GM12891 (cell line): ENCODE results near the gene ZBTB32. TPM values are rescaled to one million over a fixed set of nuclear protein-coding genes. Genes with fewer than 3 reads are reported as not detected.
"Not testable (repeated sequence)": the region's sequence is repeated elsewhere in the genome, so short reads cannot be mapped to it uniquely, and the experiment has no call there.

Source experiments
- DNase-seq: peaks from one replicate; pipeline ENCODE4 v3.0.0; 2011; ENCODE audit warnings: low spot score; ENCODE audit not compliant: insufficient read length
- FAIRE-seq: peaks from 2 replicates; lab custom pipeline; 2011; peaks lifted over from hg19 to GRCh38; lab: Jason Lieb, UNC
- PAX5 ChIP-seq: IDR thresholded peaks from 2 replicates; pipeline ENCODE4 v1.6.1; 2011; ENCODE audit warnings: low read length, moderate library complexity, mild to moderate bottlenecking; ENCODE audit not compliant: insufficient read depth, severe bottlenecking
- POLR2A ChIP-seq: IDR thresholded peaks from 2 replicates; pipeline ENCODE4 v1.6.1; 2011; ENCODE audit warnings: low read depth, low read length, control low read depth
- POLR2AphosphoS5 ChIP-seq: IDR thresholded peaks from 2 replicates; pipeline ENCODE4 v1.6.1; 2011; ENCODE audit warnings: low read depth, low read length, control low read depth
- POU2F2 ChIP-seq: IDR thresholded peaks from 2 replicates; pipeline ENCODE4 v1.6.1; 2011; ENCODE audit warnings: low read depth, mild to moderate bottlenecking, control low read depth, low read length, moderate library complexity
- SPI1 ChIP-seq: IDR thresholded peaks from 2 replicates; pipeline ENCODE4 v1.6.1; 2011; ENCODE audit warnings: low read depth, low read length, control low read depth
- TAF1 ChIP-seq: IDR thresholded peaks from 2 replicates; pipeline ENCODE4 v1.6.1; 2011; ENCODE audit warnings: low read depth, low read length, control low read depth
- polyA plus RNA-seq: library from polyadenylated mRNA; unstranded; fragments of >200 nt; gene quantifications from one replicate; pipeline ENCODE4 v1.2.1, GENCODE V29; 2012; ENCODE audit warnings: low read depth, missing spikeins, inconsistent platforms; ENCODE audit not compliant: missing spikeins

The ZBTB32 gene, protein sequence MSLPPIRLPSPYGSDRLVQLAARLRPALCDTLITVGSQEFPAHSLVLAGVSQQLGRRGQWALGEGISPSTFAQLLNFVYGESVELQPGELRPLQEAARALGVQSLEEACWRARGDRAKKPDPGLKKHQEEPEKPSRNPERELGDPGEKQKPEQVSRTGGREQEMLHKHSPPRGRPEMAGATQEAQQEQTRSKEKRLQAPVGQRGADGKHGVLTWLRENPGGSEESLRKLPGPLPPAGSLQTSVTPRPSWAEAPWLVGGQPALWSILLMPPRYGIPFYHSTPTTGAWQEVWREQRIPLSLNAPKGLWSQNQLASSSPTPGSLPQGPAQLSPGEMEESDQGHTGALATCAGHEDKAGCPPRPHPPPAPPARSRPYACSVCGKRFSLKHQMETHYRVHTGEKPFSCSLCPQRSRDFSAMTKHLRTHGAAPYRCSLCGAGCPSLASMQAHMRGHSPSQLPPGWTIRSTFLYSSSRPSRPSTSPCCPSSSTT
- polyA plus RNA-seq = 31.2 TPM

DNA sequence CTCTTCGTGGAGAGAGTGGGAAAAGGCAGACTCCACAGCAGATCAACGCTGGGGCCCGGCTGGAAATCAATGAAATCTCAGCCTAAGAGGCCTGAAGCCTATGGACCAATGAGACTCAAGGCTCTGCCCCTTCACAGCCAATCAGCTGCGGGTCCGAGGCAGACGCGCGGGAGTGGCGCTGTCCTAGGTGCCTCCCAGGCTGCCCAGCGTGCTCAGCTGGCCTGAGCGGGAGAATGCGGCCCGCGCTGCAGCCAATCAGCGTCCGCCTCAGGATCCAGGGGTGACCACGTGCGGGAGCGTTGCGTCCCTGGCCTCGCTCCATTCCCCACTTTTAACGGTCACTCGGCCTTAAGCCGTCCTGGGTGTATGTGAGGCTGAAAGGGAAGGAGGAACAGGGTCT is at the start of gene ZBTB32:
Gene ZBTB32, plus strand, starts transcription at position 341 of the 400 bp plus-strand sequence. CDS start 10,069 bp downstream, outside the sequence.
- no peak for TF ChIP-seq PAX5
- no peak for TF ChIP-seq POLR2AphosphoS5
- no peak for TF ChIP-seq SPI1
- no peak for TF ChIP-seq POLR2A
- no peak for TF ChIP-seq POU2F2
- no peak for TF ChIP-seq TAF1
- DNase-seq (no peak), FAIRE-seq (no peak)

DNA sequence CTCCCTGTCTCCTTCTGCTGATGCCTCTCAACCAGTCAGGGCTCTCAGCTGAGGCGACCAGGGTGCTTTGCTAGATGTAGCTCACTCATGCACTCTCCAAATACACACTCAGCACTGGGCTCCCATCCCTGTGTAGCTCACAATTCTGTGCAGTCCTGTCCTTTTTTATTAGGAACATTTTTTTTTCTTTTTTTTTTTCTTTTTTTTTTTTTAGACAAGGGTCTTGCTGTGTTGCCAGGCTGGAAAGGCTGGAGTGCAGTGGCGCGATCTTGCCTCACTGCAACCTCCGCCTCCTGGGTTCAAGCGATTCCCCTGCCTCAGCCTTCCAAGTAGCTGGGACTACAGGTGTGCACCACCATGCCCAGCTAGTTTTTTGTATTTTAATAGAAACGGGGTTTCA is 49.5 kb upstream of the ZBTB32 start:
- DNase-seq, FAIRE-seq: not testable (repeated sequence)

DNA sequence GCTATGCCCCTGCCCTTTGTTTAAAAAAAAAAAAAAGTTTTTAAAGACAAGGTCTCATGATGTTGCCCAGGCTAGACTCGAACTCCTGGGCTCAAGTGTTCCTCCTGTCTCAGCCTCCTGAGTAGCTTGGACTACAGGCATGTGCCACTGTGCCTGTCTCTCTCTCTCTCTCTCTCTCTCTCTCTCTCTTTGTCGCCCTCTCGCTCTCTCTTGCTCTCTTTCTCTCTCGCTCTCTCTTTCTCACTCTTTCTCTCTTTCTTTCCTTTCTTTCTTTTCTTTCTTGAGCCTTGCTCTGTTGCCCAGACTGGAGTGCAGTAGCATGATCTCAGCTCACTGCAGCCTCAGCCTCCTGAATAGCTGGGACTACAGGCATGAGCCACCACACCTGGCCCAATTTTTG is 48.8 kb upstream of the ZBTB32 start:
- DNase-seq (no peak), FAIRE-seq (no peak)
- TF ChIP-seq TAF1 (no peak), POU2F2 (no peak), POLR2A (no peak), SPI1 (no peak), PAX5 (no peak), POLR2AphosphoS5 (no peak)

DNA sequence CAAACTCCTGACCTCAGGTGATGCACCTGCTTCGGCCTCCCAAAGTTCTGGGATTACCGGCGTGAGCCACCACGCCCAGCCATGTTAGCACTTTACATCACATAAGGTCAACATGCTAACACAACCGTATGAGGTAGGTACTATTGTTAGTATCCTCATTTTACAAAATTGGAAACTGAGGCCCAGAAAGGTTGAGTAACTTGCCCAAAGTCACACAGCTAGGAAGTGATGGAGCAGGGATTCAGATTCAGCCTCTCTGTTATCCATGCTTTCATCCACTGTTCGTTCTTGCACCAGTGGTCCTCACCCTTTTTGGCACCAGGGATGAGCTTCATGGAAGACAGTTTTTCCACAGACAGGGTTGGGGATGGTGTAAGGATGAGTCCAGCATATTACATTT is 47.7 kb upstream of the ZBTB32 start:
- no peak for FAIRE-seq
- DNase-seq = no peak
- no peak for TF ChIP-seq PAX5
- no peak for TF ChIP-seq POLR2AphosphoS5
- TF ChIP-seq TAF1 = no peak
- no peak for TF ChIP-seq SPI1
- TF ChIP-seq POLR2A = no peak

DNA sequence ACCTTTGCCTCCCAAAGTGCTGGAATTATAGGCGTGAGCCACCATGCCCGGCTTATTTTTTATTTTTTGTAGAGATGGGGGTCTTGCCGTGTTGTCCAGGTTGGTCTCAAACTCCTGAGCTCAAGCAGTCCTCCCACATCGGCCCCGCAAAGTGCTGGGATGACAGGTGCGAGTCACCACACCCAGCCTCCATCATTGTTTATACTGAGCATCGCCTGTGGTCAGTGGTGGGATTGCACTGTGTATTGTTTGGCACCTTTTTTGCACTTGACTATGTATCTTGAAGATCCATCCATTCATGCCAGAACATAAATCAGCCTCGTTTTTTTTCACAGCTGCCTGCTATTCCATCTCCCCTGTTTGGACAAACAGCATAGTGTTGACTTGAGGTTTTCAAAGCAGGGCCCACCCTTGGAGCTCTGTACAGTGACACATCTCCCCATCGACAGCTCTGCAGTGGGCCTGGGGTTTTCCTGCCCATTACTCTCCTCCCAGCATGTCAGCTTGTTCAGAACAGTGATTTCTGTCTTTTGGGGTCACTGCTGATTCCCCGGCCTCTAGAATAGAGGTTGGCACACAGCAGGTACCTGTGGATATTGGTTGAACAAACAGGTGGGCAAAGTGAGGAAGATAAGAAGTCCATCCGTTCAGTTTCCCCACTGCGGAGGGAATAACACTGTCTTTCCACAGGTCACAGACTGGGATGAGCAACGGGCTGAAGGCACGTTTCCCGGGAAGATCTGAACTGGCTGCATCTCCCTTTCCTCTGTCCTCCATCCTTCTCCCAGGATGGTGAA is 46.3 kb upstream of the ZBTB32 start:
- TF ChIP-seq POU2F2 (no peak), SPI1 (no peak), TAF1 (no peak), POLR2A (no peak), PAX5 (no peak), POLR2AphosphoS5 (no peak)
- DNase-seq (no peak), FAIRE-seq (no peak)

DNA sequence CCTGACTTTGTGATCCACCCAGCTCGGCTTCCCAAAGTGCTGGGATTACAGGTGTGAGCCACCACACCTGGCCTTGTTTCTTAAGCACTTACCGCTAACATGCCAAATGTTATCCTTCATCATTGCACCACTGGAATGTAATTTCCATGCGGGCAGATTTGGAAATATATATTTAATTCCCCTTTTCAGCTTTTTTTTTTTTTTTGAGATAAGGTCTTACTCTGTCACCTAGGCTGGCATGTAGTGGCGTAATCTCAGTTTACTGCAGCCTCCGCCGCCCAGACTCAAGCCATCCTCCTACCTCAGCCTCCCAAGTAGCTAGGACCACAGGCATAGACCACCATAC is 42.4 kb upstream of the ZBTB32 start:
- FAIRE-seq (no peak), DNase-seq (no peak)
- no peak for TF ChIP-seq PAX5
- no peak for TF ChIP-seq POLR2AphosphoS5
- TF ChIP-seq SPI1 = no peak
- TF ChIP-seq POU2F2 = no peak
- no peak for TF ChIP-seq POLR2A
- no peak for TF ChIP-seq TAF1

DNA sequence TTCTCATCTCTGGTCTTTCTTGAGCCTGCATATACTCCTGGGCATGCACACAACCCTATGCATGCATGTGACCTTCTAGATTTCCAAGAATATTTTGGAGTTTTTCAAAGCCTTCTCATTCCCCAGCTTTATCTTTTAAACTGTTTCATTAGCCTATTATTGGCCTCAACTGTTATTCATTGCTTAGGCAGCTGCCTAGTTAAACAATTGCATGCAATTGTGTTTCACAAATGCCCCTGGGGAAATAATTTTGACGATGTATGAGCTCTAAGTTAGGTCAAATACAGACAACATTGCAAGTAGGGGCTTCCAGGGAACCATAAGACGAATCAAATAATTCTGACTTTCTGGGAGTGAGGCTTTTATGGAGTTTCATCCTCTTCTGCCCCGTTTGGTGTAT is 40.4 kb upstream of the ZBTB32 start:
- DNase-seq (no peak), FAIRE-seq (no peak)
- TF ChIP-seq TAF1 = no peak
- TF ChIP-seq POLR2AphosphoS5 = no peak

DNA sequence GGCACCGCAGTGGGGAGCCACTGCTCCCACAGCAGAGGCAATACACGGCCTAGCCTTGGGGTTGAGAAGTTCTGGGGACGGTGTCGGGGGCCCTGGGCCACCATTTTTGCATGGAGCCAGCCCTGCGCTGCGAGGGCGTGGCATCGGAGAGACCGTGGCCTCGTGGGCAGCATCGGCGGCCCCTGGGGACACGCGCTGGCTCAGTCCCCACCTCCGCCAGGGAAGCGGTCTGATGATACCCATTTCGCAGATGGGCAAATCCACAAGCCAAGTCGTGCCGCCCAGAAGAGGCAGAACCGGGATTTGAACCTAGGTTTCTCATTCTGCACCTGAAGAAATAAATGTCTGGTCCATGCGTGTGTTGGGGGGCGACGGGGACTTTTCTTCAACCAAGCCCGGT is 39.2 kb upstream of the ZBTB32 start:
- FAIRE-seq (no peak), DNase-seq (no peak)
- TF ChIP-seq POLR2AphosphoS5 (no peak), SPI1 (no peak), POU2F2 (no peak), TAF1 (no peak), POLR2A (no peak), PAX5 (no peak)

DNA sequence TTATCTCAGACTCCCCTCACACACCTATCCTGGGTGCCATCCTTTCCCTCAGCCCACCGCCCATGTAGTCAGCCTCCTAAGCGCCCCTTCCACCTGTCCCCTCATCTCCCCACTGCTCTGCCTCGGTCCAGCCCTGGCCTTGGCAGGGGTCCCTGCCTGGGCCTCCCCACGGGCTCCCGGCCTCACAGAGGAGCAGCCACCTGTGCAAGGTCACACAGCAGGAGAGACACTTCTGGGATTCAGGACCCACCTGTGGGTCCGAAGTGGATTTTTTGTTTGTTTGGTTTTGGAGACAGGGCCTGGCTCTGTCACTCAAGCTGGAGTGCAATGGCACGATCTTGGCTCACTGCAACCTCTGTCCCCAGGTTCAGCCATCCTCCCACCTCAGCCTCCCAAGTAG is 38.8 kb upstream of the ZBTB32 start:
- FAIRE-seq = no peak
- no peak for DNase-seq
- TF ChIP-seq POU2F2 (no peak), POLR2AphosphoS5 (no peak), TAF1 (no peak), SPI1 (no peak), POLR2A (no peak), PAX5 (no peak)

DNA sequence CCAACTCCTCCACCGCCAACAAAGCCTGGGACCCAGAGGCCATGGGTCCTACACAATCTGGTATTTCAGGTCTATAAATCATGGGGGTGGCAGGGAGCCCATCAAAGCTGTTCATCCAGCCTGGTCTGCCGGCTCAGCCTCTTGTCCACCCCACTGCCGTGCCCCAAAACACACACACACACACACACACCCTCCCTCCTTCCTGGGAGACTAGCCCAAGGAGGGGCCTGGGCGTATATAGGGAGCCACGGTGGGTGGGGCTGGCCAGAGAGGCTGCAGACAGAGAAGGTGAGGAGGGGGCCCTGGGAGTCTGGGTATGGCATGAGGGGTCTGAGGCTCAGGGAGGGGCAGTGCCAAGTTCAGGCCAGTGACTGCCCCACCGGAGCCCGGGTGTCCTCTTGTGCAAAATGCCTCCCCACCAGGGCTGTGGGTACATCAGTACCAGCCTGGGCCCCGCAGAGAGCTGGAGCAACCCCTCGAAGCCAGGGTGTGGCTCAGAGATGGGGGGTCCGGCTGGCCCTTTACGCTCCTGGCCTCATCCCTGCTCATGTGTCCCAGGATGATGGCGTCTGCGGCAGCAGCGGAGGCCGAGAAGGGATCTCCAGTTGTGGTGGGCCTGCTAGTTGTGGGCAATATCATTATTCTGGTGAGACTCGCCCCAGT is 38.0 kb upstream of the ZBTB32 start, which contains the start of gene UPK1A:
Gene UPK1A, plus strand, starts transcription at position 267 of the 663 bp plus-strand sequence. Its CDS starts 296 bp downstream, at position 563.
- DNase-seq = no peak
- FAIRE-seq = no peak
- TF ChIP-seq POU2F2 = no peak
- no peak for TF ChIP-seq POLR2AphosphoS5
- no peak for TF ChIP-seq PAX5
- no peak for TF ChIP-seq TAF1
- no peak for TF ChIP-seq SPI1
- TF ChIP-seq POLR2A = no peak
